ENCODE data around the gene NANP. TPM values are rescaled to one million over a fixed set of nuclear protein-coding genes. Genes with fewer than 3 reads are reported as not detected.

Gene NANP
- total and polyA plus RNA-seq, 2 of the 4 experiments (the other 2 are of a cell fraction): 4.9 to 7.2 TPM

DNA sequence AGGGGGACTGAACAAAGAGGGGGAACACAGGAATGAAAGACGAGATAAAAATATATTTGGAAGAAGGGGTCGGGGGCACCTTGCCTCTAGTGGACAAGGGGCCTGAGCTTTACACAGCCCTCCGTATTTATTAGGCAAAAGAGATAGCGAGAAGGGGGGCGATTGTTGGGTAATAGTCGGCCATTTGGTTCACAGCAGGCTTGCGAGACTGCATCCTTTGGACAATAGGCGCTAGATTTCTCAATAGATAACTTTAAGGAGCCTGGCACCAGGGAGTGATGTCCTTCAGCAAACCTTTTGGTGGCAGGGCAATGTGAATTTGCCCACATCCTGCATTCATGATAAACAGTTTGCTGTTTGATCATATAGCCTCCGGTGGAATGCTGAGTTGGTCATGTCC lies 3.0 kb upstream of the NANP start:
- dilution Hi-C loops (cut with HindIII; ENCODE audit: low sequenced_read_pairs, unreplicated experiment): no loop called here
- Histone ChIP-seq H3K18ac (ENCODE audit: low read depth, low read length) (no peak overlapping the region), H2AK9ac (replicated peaks; ENCODE audit: low read depth, low read length, poor library complexity) (no peak overlapping the region), H3K79me1 (ENCODE audit: low read depth in 1 of 2, low read length in 2 of 2) (peaks cover 14 to 23% of the 10 kb centered on the region in 2 experiments; a peak in 3 of 4 replicates), H3K9me1 (ENCODE audit: insufficient read depth, low read length) (peaks cover 3% of the 10 kb centered on the region; the same call in 1 of the 2 replicates), H3K4me3 (ENCODE audit: insufficient read depth, low read depth, low read length) (no peak overlapping the region), H3K36me3 (ENCODE audit: control insufficient read depth, insufficient read depth, low read length) (no peaks in the 10 kb centered on the region), H2BK120ac (ENCODE audit: low read depth, low read length) (no peak overlapping the region), H3K9ac (ENCODE audit: low read depth, low read length) (no peak overlapping the region), H3K4me1 (ENCODE audit: control insufficient read depth, insufficient read depth, low read length) (peaks cover 5% of the 10 kb centered on the region; the same call in 1 of the 2 replicates), H2AFZ (replicated peaks; ENCODE audit: low read length, poor library complexity) (no peak overlapping the region), H3K4ac (ENCODE audit: low read depth, low read length) (no peak overlapping the region), H4K91ac (ENCODE audit: insufficient read depth, low read depth, low read length) (no peak overlapping the region), H3K14ac (replicated peaks; ENCODE audit: low read depth, low read length) (no peak overlapping the region), H3K23ac (ENCODE audit: low read depth, low read length) (no peak overlapping the region), H3K27me3 (ENCODE audit: control insufficient read depth, insufficient read depth, low read length) (no peaks in the 10 kb centered on the region), H4K8ac (ENCODE audit: low read depth in 2 of 2, low read length in 2 of 2) (no peak overlapping the region), H2BK20ac (ENCODE audit: low read depth, low read length) (no peak overlapping the region), H3K27ac (ENCODE audit: insufficient read depth, low read length) (no peak overlapping the region), H2BK15ac (ENCODE audit: low read depth, low read length) (no peak overlapping the region), H2BK5ac (ENCODE audit: low read depth, low read length, poor library complexity, severe bottlenecking) (no peak overlapping the region), H2AK5ac (ENCODE audit: low read depth, low read length) (no peak overlapping the region), H4K20me1 (ENCODE audit: insufficient read depth, low read length) (peaks cover 3% of the 10 kb centered on the region; the same call in 1 of the 2 replicates), H3K9me3 (ENCODE audit: control insufficient read depth, insufficient read depth, low read length) (no peaks in the 10 kb centered on the region), H3K56ac (ENCODE audit: extremely low read depth, insufficient read depth, low read length) (no peak overlapping the region), H3K4me2 (ENCODE audit: low read depth, low read length) (no peak overlapping the region), H4K5ac (ENCODE audit: low read depth, low read length) (no peak overlapping the region)
- POLR2A ChIA-PET (ENCODE audit: unreplicated experiment): no interaction called here
- BruUV-seq (replicated peaks): no TSS peak
- CTCF ChIA-PET: interaction anchor here (0.6 kb wide), 1 partner anchor 110 kb away, joined by 7 read pairs; no protein-coding TSS in a partner anchor
- in situ Hi-C loops (cut with MboI; ENCODE audit: low sequenced_read_pairs): no loop called here
- DNase-seq: no peak
- TF ChIP-seq RFX5 (IDR thresholded peaks at IDR 0.05; ENCODE audit: low read depth, low read length): no peak
- TF ChIP-seq RCOR1 (IDR thresholded peaks at IDR 0.05; ENCODE audit: insufficient replicate concordance, low read length): no peak
- TF ChIP-seq, protein P1, sequence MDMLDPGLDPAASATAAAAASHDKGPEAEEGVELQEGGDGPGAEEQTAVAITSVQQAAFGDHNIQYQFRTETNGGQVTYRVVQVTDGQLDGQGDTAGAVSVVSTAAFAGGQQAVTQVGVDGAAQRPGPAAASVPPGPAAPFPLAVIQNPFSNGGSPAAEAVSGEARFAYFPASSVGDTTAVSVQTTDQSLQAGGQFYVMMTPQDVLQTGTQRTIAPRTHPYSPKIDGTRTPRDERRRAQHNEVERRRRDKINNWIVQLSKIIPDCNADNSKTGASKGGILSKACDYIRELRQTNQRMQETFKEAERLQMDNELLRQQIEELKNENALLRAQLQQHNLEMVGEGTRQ (IDR thresholded peaks at IDR 0.05; ENCODE audit: low read depth, low read length): no peak
- no peak for TF ChIP-seq SMC3 (IDR thresholded peaks at IDR 0.05; ENCODE audit: low read depth, low read length)
- TF ChIP-seq MXI1 (IDR thresholded peaks at IDR 0.05; ENCODE audit: borderline replicate concordance, low read depth, low read length): no peak
- no peak for TF ChIP-seq MAZ (IDR thresholded peaks at IDR 0.05; ENCODE audit: borderline replicate concordance, low read depth, low read length)
- TF ChIP-seq MAFK (IDR thresholded peaks at IDR 0.05; ENCODE audit: low read depth, low read length): no peak
- no peak for TF ChIP-seq FOS (IDR thresholded peaks at IDR 0.05; ENCODE audit: low read depth, low read length)
- no peak for TF ChIP-seq CHD1 (IDR thresholded peaks at IDR 0.05; ENCODE audit: low read depth, low read length)
- TF ChIP-seq POLR2A (IDR thresholded peaks at IDR 0.05; ENCODE audit: low read depth, low read length): no peak
- no peak for TF ChIP-seq RAD21 (IDR thresholded peaks at IDR 0.05; ENCODE audit: low read length)
- TF ChIP-seq BHLHE40 (IDR thresholded peaks at IDR 0.05; ENCODE audit: low read depth, low read length): no peak
- TF ChIP-seq, protein P2, sequence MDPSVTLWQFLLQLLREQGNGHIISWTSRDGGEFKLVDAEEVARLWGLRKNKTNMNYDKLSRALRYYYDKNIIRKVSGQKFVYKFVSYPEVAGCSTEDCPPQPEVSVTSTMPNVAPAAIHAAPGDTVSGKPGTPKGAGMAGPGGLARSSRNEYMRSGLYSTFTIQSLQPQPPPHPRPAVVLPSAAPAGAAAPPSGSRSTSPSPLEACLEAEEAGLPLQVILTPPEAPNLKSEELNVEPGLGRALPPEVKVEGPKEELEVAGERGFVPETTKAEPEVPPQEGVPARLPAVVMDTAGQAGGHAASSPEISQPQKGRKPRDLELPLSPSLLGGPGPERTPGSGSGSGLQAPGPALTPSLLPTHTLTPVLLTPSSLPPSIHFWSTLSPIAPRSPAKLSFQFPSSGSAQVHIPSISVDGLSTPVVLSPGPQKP (IDR thresholded peaks at IDR 0.05; ENCODE audit: borderline replicate concordance, low read depth, low read length): no peak
- TF ChIP-seq, protein P3, sequence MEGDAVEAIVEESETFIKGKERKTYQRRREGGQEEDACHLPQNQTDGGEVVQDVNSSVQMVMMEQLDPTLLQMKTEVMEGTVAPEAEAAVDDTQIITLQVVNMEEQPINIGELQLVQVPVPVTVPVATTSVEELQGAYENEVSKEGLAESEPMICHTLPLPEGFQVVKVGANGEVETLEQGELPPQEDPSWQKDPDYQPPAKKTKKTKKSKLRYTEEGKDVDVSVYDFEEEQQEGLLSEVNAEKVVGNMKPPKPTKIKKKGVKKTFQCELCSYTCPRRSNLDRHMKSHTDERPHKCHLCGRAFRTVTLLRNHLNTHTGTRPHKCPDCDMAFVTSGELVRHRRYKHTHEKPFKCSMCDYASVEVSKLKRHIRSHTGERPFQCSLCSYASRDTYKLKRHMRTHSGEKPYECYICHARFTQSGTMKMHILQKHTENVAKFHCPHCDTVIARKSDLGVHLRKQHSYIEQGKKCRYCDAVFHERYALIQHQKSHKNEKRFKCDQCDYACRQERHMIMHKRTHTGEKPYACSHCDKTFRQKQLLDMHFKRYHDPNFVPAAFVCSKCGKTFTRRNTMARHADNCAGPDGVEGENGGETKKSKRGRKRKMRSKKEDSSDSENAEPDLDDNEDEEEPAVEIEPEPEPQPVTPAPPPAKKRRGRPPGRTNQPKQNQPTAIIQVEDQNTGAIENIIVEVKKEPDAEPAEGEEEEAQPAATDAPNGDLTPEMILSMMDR (conservative IDR thresholded peaks at IDR 0.05; ENCODE audit: low read depth, low read length): no peak
- TF ChIP-seq NFE2L2 (IDR thresholded peaks at IDR 0.05; ENCODE audit: low read depth, low read length): no peak
- TF ChIP-seq CEBPB (IDR thresholded peaks at IDR 0.05; ENCODE audit: low read depth, low read length): no peak
- 84% methylated on average over 6 of the region's 9 CpGs; no CpG with 5 or more reads in 1 of the 2 experiments for WGBS, 2 experiments (ENCODE audit: extremely low coverage in 2 of 2, insufficient read length in 1 of 2)
- no peak for ATAC-seq (ENCODE audit: low read depth)
- intact Hi-C loops (cut with micrococcal nuclease): loop anchor here (10.0 kb wide), 1 partner anchor 202 kb away; no protein-coding TSS in a partner anchor
